Panc1 (cell line): ENCODE results near the gene ZNF396.

Source experiments
- TF ChIP-seq, protein P1 (sequence below), 2 experiments: IDR thresholded peaks; 2 replicates each; pipeline ENCODE4 v1.6.1; 2011 to 2012; ENCODE audit warnings: low read depth in 2 of 2, control low read depth in 1 of 2, low read length in 1 of 2, mild to moderate bottlenecking in 1 of 2, moderate library complexity in 1 of 2; ENCODE audit not compliant: insufficient read depth in 1 of 2
- TF ChIP-seq, protein P2 (sequence below): fragments of 450-650 bp; IDR thresholded peaks from 2 replicates; pipeline ENCODE4 v1.5.1; 2017; ENCODE audit warnings: mild to moderate bottlenecking

DNA sequence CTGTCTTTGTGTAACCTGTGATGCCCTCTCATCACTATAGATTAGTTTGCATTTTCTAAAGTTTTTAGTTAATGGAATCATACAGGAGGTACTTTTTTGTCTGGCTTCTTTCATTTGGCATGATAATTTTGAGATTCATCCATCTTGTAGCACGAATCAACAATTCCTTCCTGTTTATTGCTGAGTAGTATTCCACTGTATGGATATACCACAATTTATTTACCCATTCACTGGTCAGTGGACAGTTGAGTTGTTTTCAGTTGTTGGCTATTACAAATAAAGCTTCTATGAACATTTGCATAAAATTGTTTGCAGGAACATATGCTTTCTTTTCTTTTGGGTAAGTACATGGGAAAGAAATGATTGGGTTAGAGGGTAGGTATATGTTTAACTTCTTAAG lies 40.1 kb upstream of the ZNF396 start:
- TF ChIP-seq, protein P1, sequence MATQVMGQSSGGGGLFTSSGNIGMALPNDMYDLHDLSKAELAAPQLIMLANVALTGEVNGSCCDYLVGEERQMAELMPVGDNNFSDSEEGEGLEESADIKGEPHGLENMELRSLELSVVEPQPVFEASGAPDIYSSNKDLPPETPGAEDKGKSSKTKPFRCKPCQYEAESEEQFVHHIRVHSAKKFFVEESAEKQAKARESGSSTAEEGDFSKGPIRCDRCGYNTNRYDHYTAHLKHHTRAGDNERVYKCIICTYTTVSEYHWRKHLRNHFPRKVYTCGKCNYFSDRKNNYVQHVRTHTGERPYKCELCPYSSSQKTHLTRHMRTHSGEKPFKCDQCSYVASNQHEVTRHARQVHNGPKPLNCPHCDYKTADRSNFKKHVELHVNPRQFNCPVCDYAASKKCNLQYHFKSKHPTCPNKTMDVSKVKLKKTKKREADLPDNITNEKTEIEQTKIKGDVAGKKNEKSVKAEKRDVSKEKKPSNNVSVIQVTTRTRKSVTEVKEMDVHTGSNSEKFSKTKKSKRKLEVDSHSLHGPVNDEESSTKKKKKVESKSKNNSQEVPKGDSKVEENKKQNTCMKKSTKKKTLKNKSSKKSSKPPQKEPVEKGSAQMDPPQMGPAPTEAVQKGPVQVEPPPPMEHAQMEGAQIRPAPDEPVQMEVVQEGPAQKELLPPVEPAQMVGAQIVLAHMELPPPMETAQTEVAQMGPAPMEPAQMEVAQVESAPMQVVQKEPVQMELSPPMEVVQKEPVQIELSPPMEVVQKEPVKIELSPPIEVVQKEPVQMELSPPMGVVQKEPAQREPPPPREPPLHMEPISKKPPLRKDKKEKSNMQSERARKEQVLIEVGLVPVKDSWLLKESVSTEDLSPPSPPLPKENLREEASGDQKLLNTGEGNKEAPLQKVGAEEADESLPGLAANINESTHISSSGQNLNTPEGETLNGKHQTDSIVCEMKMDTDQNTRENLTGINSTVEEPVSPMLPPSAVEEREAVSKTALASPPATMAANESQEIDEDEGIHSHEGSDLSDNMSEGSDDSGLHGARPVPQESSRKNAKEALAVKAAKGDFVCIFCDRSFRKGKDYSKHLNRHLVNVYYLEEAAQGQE (IDR thresholded peaks at IDR 0.05; ENCODE audit: insufficient read depth in 1 of 2, low read depth in 2 of 2, low read length in 1 of 2) = no peak
- TF ChIP-seq, protein P2, sequence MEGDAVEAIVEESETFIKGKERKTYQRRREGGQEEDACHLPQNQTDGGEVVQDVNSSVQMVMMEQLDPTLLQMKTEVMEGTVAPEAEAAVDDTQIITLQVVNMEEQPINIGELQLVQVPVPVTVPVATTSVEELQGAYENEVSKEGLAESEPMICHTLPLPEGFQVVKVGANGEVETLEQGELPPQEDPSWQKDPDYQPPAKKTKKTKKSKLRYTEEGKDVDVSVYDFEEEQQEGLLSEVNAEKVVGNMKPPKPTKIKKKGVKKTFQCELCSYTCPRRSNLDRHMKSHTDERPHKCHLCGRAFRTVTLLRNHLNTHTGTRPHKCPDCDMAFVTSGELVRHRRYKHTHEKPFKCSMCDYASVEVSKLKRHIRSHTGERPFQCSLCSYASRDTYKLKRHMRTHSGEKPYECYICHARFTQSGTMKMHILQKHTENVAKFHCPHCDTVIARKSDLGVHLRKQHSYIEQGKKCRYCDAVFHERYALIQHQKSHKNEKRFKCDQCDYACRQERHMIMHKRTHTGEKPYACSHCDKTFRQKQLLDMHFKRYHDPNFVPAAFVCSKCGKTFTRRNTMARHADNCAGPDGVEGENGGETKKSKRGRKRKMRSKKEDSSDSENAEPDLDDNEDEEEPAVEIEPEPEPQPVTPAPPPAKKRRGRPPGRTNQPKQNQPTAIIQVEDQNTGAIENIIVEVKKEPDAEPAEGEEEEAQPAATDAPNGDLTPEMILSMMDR = no peak
